Heart left ventricle (tissue), 16 donors: ENCODE data around the gene SLC8B1. TPM values are rescaled to one million over a fixed set of nuclear protein-coding genes. Genes with fewer than 3 reads are reported as not detected.

Source experiments
- ATAC-seq, 4 donors: fragments of 200-7000 bp; cut with Tn5 transposase; one replicate each; pipeline ENCODE4 v1.9.1; 2020 to 2022; ENCODE audit warnings: moderate library complexity in 4 of 4, mild to moderate bottlenecking in 3 of 4, moderate number of reproducible peaks in 1 of 4
- DNase-seq, 5 donors: peaks; one replicate each; pipeline ENCODE4 v3.0.0-alpha.2; 2020
- H3K27ac ChIP-seq, 12 donors: fragments of 200-600 bp; sonication (generic) in 4 of 12; one replicate each; pipeline versions ENCODE4 v1.5.0 to v1.8.0; 2016 to 2022; ENCODE audit warnings: mild to moderate bottlenecking in 2 of 12
- H3K27me3 ChIP-seq, 9 donors: fragments of 200-600 bp; sonication (generic) in 2 of 9; one replicate each; pipeline versions ENCODE4 v1.5.1 to v1.8.0; 2016 to 2022; ENCODE audit warnings: mild to moderate bottlenecking in 3 of 9
- H3K36me3 ChIP-seq, 9 donors: fragments of 200-600 bp; sonication (generic) in 2 of 9; one replicate each; pipeline versions ENCODE4 v1.5.0 to v1.8.0; 2018 to 2022; ENCODE audit warnings: mild to moderate bottlenecking in 2 of 9
- H3K4me1 ChIP-seq, 12 donors: fragments of 200-600 bp; sonication (generic) in 4 of 12; one replicate each; pipeline versions ENCODE4 v1.5.0 to v1.8.0; 2016 to 2022; ENCODE audit warnings: mild to moderate bottlenecking in 3 of 12
- H3K4me3 ChIP-seq, 12 donors: fragments of 200-600 bp; sonication (generic) in 4 of 12; one replicate each; pipeline versions ENCODE4 v1.5.0 to v1.8.0; 2017 to 2022; ENCODE audit warnings: mild to moderate bottlenecking in 9 of 12, moderate library complexity in 4 of 12
- H3K9me3 ChIP-seq, 12 donors: fragments of 200-600 bp; sonication (generic) in 4 of 12; one replicate each; pipeline versions ENCODE4 v1.5.0 to v1.8.0; 2016 to 2022; ENCODE audit warnings: mild to moderate bottlenecking in 1 of 12
- CTCF ChIP-seq, 12 donors: fragments of 200-600 bp; sonication (generic) in 4 of 12; IDR thresholded peaks; one replicate each; pipeline versions ENCODE4 v1.5.0 to v1.8.0; 2018 to 2022; ENCODE audit warnings: antibody characterized with exemption in 12 of 12, mild to moderate bottlenecking in 5 of 12
- POLR2A ChIP-seq, 2 donors: fragments of 450-650 bp; IDR thresholded peaks; one replicate each; pipeline ENCODE4 v1.6.1; 2017; ENCODE audit warnings: antibody characterized with exemption in 2 of 2, mild to moderate bottlenecking in 2 of 2, moderate library complexity in 2 of 2
- WGBS, 4 donors: extraction: QIAGEN DNeasy Blood & Tissue Kit in 2 of 4; methylation state at CpG; one replicate each; pipeline versions ENCODE4 v1.1.5 to v1.1.7; 2013 to 2018; 5-methylcytosine and 5-hydroxymethylcytosine counted together
- intact Hi-C, 10 donors: fragments of 100-400 bp; cut with DNase I; formaldehyde crosslinking; loops; one replicate each; pipeline versions ENCODE4 v1.11.1 to v1.14.2; 2022
- polyA plus RNA-seq, 2 donors: library from polyadenylated mRNA; stranded (reverse); fragments of 200-250 nt; gene quantifications; one replicate each; pipeline ENCODE4 v1.2.3, GENCODE V29; 2013
- total RNA-seq, 9 donors: library from RNA; depleted of rRNA in 2 of 9; stranded (reverse); fragments of >200 nt in 2 of 9; fragmentation: NEBNext Ultra II Directional in 3 of 9; extraction: Animal tissue kit (Norgen Biotek cat#: 25700) in 3 of 9; gene quantifications; one replicate each; pipeline versions ENCODE4 v1.1.0 to v1.2.4, GENCODE V29; 2016 to 2023
- donor health status: ischemic (EF 13 %, LVEDD 7.1; RV severe dilation, severe dysfunction).
- donor health status: healthy with polysubstance abuse.
- donor health status: DM: no; HTN: yes; CAD: no.
- donor health status: DM: no; HTN: no; CAD: no.
- donor health status: ischemic (EF 25% LVEDD 6.9; RV normal size, moderate dysfunction).
- donor health status: ischemic (EF 25% LVEDD 5.7; RV mildly dilated, moderate dysfunction).
- donor health status: healthy.
- donor health status: DM: yes; HTN: yes; CAD: no.
- donor health status: ischemic (EF 35%, LVEDD 5.7; RV mildly dilated, moderate dysfunction).
- donor health status: nonischemic (EF 11% LVEDD 7.7; RV severe dilation, severe dysfunction).
- donor health status: DM: yes; HTN: yes; CAD: no.
- donor health status: PGD.
- donor health status: ischemic (EF 29% LVEDD 5.4; RV normal size, mild dysfunction).
- donor health status: nonischemic (EF 23%, LVEDD 6.1; RV moderate dilation, normal function).

SLC8B1 gene
- total and polyA plus RNA-seq, 11 donors: 8.8 to 33.2 (median 11.1) TPM

GRCh38 chr12:113293100-113293499 is 41.8 kb downstream of the SLC8B1 start:
- DNase-seq (no peak), ATAC-seq (no peak)
- peaks cover 0 to 100% (median 94%) of the 10 kb centered on the region in 9 donors for H3K36me3 ChIP-seq
- no peaks in the 10 kb centered on the region for H3K9me3 ChIP-seq
- WGBS, 4 donors: 93 to 97% (median 94%) methylated on average over 9 to 10 of the region's 10 CpGs
- H3K4me3 ChIP-seq: no peak overlapping the region
- H3K27ac ChIP-seq: no peak overlapping the region
- peaks cover 0 to 49% (median 15%) of the 10 kb centered on the region in 12 donors for H3K4me1 ChIP-seq
- H3K27me3 ChIP-seq: no peaks in the 10 kb centered on the region
- intact Hi-C loops: loop anchor here in 2 of 10 donors (10.0 kb wide), 1 partner anchor 98 kb away; no protein-coding TSS in a partner anchor
- TF ChIP-seq POLR2A (IDR thresholded peaks at IDR 0.05) (no peak), CTCF (IDR thresholded peaks at IDR 0.05) (no peak)

- no peak overlapping the region for H3K27ac ChIP-seq
- H3K27me3 ChIP-seq: no peaks in the 10 kb centered on the region
- no peak for TF ChIP-seq CTCF (IDR thresholded peaks at IDR 0.05)
- no peak for TF ChIP-seq POLR2A (IDR thresholded peaks at IDR 0.05)
- intact Hi-C loops: loop anchor here in 2 of 10 donors (10.0 kb wide), 1 partner anchor 98 kb away; no protein-coding TSS in a partner anchor
- no peak for ATAC-seq
- WGBS, 4 donors: 89 to 94% (median 91%) methylated on average over 7 of the region's 7 CpGs
- DNase-seq: no peak
- H3K4me1 ChIP-seq: peaks cover 0 to 43% (median 10%) of the 10 kb centered on the region in 12 donors
- H3K9me3 ChIP-seq: no peaks in the 10 kb centered on the region
- no peak overlapping the region for H3K4me3 ChIP-seq
- H3K36me3 ChIP-seq: peaks cover 2 to 100% (median 97%) of the 10 kb centered on the region in 9 donors
These were observed 42.4 kb downstream of the SLC8B1 start for GRCh38 chr12:113292547-113292946.

GRCh38 chr12:113292091-113292490 is 42.8 kb downstream of the SLC8B1 start:
- DNase-seq (no peak), ATAC-seq (no peak)
- 84 to 90% (median 86%) methylated on average over 6 of the region's 6 CpGs for WGBS, 4 donors
- TF ChIP-seq POLR2A (IDR thresholded peaks at IDR 0.05): no peak
- TF ChIP-seq CTCF (IDR thresholded peaks at IDR 0.05): no peak
- H3K4me1 ChIP-seq: peaks cover 0 to 39% (median 6%) of the 10 kb centered on the region in 12 donors
- intact Hi-C loops: loop anchor here in 2 of 10 donors (10.0 kb wide), 1 partner anchor 97 kb away; no protein-coding TSS in a partner anchor
- H3K9me3 ChIP-seq: no peaks in the 10 kb centered on the region
- no peaks in the 10 kb centered on the region for H3K27me3 ChIP-seq
- no peak overlapping the region for H3K27ac ChIP-seq
- peaks cover 2 to 100% (median 98%) of the 10 kb centered on the region in 9 donors for H3K36me3 ChIP-seq
- H3K4me3 ChIP-seq: no peak overlapping the region

GRCh38 chr12:113291586-113291985 is 43.3 kb downstream of the SLC8B1 start:
- no peak overlapping the region for H3K4me3 ChIP-seq
- intact Hi-C loops: loop anchor here in 2 of 10 donors (10.0 kb wide), 1 partner anchor 97 kb away; no protein-coding TSS in a partner anchor
- H3K27ac ChIP-seq: no peak overlapping the region
- TF ChIP-seq POLR2A (IDR thresholded peaks at IDR 0.05) (no peak), CTCF (IDR thresholded peaks at IDR 0.05) (no peak)
- peaks cover 0 to 34% (median 4%) of the 10 kb centered on the region in 12 donors for H3K4me1 ChIP-seq
- ATAC-seq (no peak), DNase-seq (no peak)
- 91 to 95% (median 92%) methylated on average over 15 to 17 of the region's 17 CpGs for WGBS, 4 donors
- H3K27me3 ChIP-seq: no peaks in the 10 kb centered on the region
- peaks cover 2 to 100% (median 98%) of the 10 kb centered on the region in 9 donors for H3K36me3 ChIP-seq
- no peaks in the 10 kb centered on the region for H3K9me3 ChIP-seq
